HT1080 (cell line): ENCODE results near the gene CDV3. TPM values are rescaled to one million over a fixed set of nuclear protein-coding genes. Genes with fewer than 3 reads are reported as not detected.

Experiments used
- DNase-seq: peaks from one replicate; pipeline ENCODE4 v3.0.0-alpha.2; 2015; ENCODE audit warnings: low read depth
- small RNA-seq: library from RNA; depleted of rRNA; stranded (forward); fragments of <200 nt; gene quantifications from one replicate; pipeline ENCODE3, GENCODE V24; 2014
- total RNA-seq: library from RNA; depleted of rRNA; stranded (reverse); fragments of >200 nt; shearing (Covaris generic); gene quantifications from 2 replicates; pipeline ENCODE4 v1.2.3, GENCODE V29; 2014; rRNA removed

Gene CDV3
- total RNA-seq, 1 experiment from 2014 or later: 224 TPM

GRCh38 chr3:133606342-133606741 is 32.9 kb downstream of the CDV3 start:
- no peak for DNase-seq

DNA sequence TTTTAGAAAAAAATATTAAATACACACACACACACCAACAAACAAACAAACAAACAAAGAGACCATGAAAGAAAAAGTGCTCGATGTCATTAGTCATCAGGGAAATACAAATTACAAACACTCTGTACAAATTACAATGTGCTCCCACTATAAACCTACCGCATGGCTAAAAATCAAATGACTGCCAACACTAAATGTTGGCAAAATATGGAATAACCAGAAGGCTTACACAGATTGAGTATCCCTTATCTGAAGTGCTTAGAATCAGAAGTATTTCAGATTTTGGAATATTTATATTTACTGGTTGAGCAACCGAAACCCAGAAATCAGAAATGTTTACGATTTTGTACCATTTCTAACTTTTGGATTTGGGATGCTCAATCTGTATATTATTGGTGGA is 33.4 kb downstream of the CDV3 start:
- DNase-seq: no peak

- DNase-seq: no peak
These were observed 34.3 kb downstream of the CDV3 start for GRCh38 chr3:133607816-133608215.

DNA sequence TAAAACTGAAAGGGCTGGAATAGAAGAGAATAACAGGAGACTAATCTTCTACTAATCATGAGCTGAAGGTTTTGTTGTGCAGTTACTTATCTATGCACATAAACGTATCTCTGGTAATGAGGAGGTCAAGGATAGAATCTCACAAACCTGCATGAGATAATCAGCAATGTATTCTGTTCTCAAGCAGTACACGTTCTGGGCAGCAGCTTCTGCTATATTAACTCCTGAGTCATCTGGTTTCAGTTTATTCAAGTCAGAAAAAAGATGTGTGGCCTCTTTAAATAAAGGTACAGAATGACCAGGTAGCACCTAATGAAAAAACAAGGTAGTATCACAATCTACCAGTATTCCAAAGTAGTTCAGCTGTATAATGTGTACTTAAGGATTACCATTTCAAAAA is 34.9 kb downstream of the CDV3 start:
- no peak for DNase-seq

DNA sequence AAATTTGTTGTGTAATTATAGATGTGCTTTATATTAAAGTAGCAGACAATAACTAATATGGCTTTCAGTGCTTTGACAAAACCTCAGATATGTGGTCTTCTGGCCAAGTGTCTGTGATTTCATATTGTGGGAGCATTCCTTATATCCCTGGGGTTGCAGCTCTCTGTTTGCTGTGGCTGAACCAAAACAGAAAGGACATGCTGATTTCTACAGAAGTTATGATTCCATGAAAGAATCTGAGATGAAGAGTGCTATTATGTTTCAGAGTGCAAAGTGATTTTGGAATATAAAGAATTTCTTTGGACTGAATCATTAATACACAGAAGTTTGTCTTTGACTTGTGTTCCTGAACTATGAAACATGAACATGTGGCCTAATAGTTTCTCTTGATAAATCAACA is 36.5 kb downstream of the CDV3 start:
- DNase-seq: no peak

- no peak for DNase-seq
These were observed 38.0 kb downstream of the CDV3 start for GRCh38 chr3:133611534-133611933.

GRCh38 chr3:133620066-133620784 is 46.7 kb downstream of the CDV3 start:
- DNase-seq: no peak

DNA sequence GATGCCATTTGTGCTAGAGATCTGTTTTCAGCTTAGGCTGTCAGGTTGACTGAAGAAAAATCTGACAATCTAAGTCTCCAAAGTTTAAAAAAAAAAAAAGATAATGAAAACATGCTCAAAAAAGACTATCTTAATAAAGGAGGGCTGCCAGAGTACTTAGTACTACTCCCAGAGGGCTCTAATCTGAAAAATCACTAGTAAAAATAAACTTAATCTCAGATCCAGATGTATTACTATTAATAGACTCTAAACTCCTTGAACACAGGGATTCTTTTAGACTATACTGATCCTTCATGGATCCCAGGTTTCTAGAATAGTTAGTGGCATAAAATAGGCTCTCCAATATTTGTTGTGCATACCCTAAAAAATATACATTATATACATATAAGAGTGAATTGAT is 54.3 kb downstream of the CDV3 start:
- no peak for DNase-seq

DNA sequence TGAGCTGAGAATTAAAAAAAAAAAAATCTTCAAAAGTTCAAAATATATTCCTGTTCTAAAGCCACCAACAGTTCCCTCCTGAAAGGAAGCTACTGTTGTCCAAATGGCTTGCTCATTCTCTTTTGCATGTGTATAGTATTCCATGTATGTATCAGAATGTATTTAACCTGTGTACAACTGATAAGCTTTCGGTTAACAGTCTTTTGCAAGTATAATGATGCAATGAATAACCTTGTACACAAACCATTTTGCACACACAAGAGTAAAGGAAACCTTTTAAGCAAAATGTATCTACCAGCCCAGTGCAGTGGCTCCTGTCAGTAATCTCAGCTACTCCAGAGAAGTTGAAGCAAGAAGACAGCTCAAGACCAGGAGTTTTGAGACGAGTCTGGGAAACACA is 55.7 kb downstream of the CDV3 start:
- no peak for DNase-seq

- no peak for DNase-seq
These were observed 60.0 kb downstream of the CDV3 start for GRCh38 chr3:133633439-133633838.

Small RNAs within 50 kb of the gene (small RNA-seq; reads per million reads assigned to genes)
- gene AC022296.2 (not detected), gene RF00438 (not detected)

Other genes with a start within 250 kb of the CDV3 start
- gene BFSP2, start 173.6 kb upstream of the CDV3 start, total RNA-seq: not detected in 2 replicates
- 73.0 and 96.4 TPM in 2 replicates for gene TOPBP1, start 88.3 kb downstream of the CDV3 start, total RNA-seq
- gene TF, start 172.7 kb downstream of the CDV3 start, total RNA-seq: under 0.01 and 0.90 TPM in 2 replicates
- 88.2 and 120 TPM in 2 replicates for gene SRPRB, start 232.1 kb downstream of the CDV3 start, total RNA-seq